ENCODE data around the gene FBXO31.

FBXO31 gene

DNA sequence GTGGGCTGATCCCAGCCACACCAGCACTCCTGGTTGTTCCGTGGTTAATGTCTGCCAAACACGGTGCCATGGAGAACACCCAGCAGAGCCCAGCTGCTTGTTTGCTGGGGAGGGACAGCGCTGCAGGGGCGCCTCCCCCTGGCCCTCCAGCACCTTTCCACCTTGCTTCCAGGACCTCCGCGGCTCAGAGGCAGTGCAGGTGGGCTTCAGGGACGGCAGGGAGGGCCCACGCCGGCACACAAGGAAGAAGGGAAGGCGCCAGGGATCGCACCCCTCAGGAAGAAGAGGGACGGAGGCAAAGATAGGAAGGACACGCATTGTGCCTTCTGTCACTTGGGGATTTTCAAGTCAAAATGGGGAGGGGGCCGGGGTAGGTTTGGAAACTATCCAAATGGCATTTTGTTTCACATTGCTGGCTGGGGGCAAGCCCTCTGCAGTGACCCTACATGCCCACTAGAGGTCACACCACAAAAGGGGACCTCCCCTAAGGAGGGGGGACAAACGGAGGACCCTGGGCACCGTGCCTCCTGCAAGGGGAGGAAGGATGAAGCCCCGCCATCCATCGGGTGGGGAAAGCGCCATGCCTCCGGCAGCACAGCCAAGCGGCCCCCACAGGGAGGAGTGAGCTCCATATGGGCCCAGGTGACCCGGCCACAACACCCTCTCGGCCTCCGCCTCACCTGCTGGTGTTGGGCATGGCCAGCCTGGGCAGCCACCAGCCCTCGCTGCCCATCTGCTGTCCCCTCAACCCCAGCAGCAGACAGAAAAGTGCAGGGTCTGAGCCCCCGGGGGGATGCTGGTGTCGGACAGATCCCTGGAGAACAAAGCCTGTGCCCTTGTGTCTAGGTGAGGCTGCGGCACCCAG lies 58.9 kb downstream of the FBXO31 start:
- peak; percentile 39 for DNase-seq

DNA sequence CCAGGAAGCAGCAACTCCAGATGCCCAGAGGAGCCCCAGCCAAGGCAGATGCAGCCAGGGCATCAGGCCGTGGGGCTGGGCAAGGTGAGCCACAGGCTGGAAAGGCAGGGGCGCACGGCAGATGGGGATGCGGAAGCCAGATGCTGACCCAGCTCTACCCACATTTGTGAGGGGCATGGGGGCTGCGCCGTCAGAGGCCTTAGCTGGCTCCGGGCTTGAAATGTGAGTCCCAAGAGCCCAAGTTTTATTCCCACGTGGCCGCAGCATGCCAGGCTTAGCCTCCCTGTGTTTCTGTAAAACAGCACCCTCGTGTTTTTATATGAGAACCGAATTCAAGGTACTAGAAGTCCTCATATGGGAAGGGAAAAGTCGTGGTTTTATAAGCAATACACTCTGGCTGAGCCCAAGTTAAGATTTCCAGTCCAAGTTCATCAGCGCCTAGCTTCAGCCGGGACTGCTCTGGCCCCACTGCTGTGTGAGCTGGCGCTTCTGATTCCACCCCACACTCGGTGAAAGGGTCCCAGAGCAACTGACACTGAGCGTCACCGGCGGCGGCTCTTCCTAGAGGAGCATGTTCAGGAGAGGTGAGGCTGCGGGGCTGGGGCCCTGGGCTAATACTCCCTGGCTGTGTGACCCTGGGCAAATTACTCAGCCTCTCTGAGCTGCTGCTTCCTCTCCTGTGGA lies 59.7 kb downstream of the FBXO31 start:
- no peak for DNase-seq

DNA sequence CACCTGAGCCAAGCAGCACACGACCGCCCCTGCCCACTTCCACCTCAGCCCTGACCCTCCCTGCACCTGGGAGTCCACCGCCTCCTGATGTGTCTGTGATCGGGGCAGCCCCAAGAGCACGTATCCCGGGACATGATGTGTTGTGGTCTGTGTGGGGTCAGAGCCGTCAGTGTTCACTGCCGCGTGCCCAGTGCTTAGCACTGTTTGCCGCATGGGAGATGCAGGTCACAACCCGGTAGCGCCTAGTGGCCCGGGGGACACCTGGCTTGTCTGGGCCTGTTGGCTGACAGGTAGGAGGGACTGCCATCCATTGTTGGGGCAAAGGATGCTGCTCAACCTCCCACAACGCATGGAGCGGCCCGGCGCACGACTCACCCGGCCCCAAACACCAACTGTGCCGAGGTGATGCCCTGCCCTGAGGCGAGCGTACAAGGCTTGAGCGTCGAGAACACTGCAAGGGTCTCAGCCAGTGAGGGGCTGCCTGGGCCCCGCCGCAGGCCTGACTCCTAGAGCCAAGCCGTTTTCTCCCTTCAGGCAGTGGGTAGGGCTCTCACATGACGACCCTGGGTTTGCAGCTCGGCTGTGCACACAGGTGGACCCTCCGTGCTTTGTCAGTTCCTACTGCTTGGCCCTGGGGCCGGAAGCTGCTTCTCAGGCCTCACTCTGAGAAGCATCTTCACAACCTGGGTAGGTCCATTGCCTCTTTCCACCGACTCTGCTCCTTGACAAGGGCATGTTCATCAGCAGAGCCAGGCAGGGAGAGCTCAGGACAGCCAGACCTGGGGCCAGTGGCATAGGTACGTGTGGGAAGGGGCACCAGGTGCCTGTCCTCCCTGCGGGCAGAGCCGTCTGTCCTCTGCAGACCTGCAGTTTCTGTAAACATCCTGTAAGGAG lies 60.5 kb downstream of the FBXO31 start:
- DNase-seq = no peak

DNA sequence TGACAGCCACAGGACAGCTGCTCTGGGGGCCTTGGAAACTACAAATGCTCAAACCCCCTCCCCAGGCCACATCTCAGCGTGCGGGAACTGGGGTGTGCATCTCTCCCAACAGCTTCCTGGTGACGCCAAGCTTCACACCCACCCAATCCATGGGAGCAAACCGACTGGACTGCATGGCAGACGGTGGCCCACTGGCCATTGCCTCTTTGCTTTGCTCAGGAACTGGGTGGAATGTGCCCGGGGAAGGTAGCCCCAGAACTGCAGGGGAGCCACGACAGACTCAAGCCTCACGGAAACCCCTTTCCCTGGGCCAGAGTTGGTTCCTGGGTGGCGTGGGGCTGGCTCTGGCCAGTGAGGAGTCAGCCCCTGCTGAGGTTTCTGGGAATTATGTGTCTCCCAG lies 61.2 kb downstream of the FBXO31 start:
- DNase-seq = no peak

DNA sequence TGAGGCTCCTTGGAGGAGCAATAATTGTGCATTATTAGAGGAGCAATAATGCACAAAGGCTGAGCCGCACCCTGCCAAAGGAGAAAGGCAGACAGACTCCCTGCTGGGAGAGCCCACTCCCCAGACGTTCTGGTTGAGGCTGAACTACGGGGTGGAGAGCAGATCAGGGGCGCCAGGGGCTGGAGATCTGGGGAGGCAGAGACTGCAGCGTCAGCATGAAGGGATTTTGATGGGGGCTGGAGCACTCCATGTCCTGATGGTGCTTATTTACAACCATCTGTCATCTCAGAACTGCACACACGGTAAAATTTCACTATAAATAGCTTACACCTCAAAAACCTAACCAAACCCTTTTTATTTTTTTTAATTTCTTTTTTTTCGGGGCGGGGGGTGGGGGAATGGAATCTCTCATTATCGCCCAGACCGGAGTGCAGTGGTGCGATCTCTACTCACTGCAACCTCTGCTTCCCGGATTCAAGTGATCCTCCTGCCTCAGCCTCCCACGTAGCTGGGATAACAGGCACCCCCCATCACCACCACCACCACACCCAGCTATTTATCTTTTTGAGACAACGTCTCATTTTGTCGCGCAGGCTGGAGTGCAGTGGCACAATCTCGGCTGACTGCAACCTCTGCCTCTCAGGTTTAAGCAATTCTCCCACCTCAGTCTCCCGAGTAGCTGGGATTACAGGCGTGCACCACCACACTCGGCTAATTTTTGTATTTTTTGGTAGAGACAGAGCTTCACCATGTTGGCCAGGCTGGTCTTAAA lies 62.1 kb downstream of the FBXO31 start:
- no peak for DNase-seq

DNA sequence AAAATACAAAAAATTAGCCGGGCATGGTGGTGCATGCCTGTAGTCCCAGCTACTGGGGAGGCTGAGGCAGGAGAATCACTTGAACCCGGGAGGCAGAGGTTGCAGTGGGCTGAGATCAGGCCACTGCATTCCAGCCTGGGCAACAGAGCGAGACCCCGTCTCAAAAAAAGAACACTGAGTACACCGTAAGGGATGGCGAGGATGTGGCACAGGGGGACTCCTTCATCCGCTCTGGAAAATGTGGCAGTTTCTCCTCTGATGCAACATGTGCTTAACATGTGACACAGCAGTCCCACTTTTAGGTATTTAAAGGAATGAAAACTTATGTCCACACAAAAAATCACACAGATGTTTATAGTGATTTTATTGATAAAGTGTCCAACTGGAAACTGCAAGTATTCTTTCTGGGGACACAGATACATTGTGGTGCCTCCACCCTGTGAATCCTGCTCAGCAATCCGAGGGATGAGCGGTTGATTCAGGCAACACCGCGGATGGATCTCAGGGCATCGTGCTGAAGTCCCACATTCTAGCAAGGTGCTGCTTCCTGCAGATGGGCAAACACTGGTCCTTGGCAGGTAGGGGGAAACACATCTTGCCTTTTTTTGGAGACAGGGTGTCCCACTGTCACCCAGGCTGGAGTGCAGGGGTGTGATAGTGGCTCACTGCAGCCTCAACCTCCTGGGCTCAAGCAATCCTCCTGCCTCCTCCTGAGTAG lies 62.9 kb downstream of the FBXO31 start:
- no peak for DNase-seq

DNA sequence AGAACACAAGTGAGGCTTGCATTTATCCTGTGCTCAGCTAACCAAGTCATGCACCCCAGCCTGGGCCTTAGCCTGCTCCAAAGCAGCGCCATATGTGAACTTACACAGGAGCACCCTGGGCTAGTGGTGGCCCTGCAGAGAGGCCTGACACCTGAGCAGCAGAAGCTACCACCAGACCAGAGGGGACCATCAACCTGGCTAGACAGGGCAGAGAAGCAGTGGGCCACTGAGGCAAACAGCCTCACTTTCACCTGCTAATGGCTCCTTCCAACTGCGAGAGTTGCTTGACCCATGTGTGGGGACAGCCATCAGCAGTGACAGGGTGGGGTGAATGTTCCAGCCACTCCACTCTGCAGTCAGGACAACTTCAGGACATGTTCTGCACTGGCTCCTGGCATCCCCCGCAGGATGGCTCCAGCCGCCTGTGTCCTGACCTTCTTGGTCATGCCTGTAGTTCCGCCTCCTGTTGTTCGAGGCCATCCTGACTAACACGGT lies 63.5 kb downstream of the FBXO31 start:
- DNase-seq = no peak

DNA sequence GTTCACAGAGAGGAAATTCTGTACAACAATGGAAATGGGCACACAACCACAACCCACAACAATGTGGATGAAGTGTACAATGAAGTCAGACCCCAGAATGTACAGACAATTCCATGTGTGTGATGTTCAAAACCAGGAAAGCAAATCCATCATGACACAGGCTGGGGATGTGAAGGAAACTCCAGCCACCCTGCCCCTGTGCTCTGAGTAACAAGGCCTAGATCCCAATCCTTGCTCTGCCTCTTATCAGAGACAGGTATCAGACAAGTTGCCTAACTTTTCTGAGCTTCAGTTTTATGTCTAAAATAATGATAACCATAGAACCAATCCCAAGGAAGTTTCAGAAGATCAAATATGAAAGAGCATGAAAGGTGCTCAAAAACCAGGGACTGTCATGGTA lies 64.6 kb downstream of the FBXO31 start:
- no peak for DNase-seq

DNA sequence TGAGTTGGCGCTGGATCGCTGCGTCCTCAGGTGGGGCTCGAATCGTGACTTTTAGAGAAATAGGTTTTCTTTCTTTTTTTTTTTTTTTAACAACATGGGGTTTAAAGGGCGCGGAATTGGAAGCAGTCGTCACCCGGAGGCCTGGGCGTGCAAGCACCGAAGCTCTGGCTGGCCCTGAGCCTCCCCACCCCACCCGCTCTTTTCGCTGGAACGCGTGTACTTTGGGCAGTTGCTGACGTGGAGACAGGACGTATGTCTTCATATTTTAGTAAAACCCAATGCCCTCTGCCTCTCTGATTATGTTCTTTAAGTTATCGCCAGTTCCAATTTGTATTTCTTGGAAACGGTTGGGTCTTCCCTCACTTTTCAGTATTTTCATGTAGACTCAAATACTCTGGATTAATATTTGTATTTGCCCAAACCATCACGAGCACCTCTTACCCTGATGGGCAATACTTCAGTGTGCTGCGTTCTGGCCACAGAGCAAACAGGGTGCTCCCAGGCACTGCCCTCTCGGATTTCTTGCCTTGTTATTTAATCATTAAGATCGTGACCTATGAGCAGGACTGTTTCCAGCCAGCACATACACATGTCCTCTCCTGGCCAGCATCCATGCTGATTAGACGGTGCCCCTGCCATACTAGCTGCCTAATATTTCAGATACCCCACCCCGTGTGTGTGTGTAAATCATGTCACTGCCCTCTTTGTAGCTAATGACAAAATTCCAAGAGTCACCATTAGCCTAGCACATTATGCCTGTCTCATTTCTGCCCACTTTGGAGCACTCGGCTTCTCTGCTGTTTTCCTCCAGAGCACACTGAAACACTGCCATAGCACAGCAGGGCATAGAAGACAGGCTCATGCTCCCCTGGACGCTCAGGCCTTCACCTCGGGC lies 65.6 kb downstream of the FBXO31 start:
- DNase-seq = peak; percentile 63

DNA sequence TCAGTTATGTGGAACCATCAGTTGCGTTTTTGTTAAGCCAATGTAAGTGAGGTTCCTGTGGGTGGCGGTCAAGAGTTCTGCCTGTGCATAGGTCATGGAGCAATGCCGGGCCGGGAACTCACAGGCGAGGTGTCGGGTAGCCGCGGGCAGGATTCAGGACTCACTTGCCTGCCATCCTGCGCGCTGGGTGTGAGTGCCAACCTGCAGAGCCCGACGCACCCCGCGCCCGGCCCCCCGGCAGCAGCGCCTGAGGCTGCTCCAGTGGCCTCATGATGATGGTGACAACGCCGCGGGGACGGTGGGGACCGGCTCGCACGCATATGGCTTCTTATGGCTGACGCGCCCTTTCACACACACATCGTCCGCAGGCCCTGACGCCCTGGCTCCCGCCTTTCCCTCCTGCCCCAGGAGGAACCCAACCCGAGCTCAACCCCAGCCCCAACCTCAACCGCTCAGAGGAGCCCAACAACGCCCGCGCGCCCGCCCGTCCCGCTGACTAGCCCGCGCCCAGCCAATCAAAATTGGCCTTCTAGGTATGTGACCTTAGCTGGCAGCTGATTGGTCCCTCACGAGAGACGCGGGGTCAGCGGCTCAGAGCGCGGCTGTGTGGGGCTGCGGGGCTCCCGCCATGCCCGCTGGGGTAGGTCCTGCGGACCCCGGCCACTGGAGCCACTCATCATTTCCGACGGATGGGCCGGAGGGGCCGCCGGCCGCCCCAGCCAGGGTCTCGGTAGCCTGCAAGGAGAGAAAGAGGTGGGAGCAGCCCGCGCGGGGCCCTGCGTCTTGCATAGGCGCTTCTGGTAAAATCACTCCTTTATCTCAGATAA lies 66.4 kb downstream of the FBXO31 start, which contains the start of gene C16orf95:
Gene C16orf95 (minus strand): TSS at position 470 of the 827 bp plus-strand sequence. CDS start 150 bp downstream, at position 320.
- DNase-seq = peak; percentile 98

DNA sequence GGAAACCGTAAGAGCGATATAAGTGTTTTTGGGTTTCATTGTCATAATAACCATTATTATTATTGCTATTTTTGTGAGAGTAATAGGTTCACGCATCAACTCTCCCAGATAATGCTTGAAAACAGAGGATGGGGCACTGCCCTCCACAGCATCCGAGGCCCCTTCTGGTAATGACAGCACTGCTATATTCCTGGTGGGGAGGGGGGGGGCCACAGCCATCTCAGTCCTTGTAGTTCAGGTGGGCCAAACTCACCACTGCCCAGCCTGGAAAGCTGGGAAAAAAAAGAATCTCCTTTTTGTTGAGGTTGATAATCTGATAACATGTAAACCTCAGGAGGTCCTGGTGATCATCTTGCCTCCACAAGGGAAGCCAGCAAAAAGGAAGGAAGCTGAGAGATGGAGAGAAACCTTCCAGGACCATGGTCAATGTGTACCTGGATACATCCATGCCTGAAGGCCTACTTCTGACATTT lies 67.1 kb downstream of the FBXO31 start:
- no peak for DNase-seq

DNA sequence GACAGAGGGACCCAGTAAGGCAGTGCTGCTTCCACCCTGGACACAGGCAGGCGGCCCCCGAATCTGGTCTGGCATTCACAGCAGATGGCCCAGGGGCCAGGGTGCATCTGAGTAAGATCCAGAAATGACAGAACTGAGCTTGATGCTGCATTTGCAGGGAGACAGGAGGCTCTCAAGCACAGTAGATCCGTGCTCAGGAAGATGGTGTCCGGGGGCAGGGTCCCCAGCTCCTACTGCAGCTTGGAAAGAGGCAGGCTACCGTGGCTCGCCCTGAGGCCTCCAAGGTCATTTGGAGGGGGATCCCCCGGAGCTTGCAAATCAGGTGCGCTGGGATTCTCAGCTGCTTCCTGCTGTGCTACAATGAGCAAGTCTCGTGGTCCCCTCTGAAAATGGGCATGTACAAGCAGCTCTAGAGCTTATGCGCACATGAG lies 68.6 kb downstream of the FBXO31 start:
- DNase-seq = no peak

DNA sequence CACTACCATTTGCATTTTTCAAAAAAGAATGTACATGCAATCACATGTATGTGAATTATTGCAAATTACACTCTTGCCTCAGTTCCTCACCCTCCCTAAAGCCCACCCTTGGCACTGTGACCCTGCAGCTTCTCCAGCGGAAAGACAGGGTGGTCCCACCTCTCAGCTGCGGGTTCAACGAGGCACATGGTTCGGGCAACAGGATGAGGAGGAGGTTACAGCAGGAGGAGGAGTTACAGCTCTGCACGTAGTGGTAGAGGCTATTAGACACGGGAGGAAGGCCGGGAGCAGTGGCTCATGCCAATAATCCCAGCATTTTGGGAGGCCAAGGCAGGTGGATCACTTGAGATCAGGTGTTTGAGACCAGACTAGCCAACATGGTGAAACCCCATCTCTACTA lies 71.6 kb downstream of the FBXO31 start:
- DNase-seq = no peak

DNA sequence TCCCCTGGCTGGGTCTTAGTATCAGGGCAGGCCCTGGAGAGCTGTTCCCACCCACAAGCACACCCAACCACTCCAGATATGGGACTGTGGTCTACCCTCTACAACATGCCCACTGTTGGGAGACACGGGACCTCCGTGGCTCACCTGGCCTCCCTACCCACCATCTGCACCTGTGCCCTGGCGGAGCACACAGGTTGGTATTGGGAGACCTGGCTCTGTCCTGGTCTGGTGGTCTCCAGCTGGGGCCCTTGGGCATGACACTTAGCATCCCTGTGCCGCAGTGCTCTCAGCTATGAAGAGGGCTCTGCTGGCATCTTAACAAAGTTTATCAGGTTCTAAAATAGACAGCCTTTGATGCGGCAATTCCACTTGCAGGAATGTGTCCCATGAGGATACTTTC lies 72.2 kb downstream of the FBXO31 start:
- no peak for DNase-seq

DNA sequence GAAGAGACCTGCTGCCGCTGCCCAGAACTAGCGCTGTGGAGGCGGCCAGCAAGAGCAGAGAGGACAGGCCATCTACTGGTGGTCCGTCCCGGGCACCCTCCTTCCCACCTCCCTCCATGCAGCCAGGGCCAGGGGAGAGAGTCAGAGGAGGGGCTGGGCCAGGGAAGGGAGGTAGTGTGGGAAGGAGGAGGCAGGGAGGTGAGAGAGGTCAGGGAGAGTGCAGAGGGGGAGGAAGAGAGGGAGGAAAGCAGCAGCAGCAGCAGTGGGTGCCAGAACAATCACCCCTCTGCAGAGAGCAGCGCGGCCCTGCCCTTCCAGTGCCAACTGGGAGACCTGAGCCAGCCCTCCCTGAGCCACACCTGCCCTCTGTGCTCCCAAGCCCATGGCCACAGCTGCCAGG lies 73.0 kb downstream of the FBXO31 start:
- DNase-seq = no peak

DNA sequence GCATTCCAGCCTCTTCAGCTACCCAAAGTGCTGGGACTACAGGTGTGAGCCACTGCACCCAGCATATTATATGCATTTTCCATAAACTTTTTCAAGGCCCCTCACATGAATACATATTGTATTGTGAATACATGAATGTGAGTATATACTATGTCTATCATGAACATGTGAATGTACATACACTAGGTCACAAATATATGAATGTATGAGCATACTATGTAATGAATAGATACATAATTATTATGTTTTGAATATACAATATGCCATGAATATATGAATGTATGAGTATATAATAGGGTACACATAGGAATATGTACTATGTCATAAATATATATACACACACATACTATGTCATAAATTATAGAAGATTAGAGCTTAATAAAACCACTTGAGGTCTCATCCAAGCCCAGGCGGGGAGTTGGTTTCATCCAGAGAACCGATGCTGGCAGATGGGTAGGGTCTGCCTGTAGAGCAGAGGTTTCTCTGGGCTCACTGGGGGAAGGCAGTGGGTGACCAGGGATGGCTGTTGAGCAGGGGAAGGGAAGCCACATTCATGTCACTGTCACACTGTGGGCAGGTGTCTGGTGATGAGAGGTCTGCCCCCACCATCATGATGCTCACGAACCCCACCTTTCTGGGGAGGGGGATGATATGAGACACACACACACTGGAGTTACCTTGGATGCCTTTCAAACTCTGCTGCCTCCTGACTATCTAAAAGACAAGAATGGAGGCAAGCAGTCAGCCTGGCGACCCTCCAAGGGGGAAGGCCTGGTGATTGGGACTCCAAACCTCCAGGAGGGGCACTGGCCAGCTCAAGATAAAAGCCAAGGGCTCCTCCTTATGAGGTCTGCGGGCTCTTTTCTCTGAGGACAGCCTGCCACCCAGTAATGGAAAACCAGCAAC lies 73.7 kb downstream of the FBXO31 start:
- no peak for DNase-seq

DNA sequence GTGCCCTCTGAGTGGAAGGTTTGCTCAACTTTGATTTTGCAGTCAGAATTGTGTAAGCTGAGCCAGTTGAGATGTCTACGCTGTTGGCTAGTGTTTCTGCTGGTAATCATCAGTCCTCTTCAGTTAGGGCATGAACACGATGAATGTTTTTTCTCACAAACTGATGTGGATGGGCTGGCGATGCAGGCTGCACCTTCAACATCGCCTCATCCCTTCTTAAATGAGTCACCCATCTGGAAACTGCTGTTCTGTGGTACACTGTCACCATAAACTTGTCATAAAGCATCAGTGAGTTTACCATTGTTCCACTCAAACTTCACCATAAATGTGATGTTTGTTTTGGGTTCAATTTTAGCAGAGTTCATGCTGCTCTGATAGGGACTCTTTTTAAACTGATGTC lies 74.8 kb downstream of the FBXO31 start:
- DNase-seq = peak; percentile 88

DNA sequence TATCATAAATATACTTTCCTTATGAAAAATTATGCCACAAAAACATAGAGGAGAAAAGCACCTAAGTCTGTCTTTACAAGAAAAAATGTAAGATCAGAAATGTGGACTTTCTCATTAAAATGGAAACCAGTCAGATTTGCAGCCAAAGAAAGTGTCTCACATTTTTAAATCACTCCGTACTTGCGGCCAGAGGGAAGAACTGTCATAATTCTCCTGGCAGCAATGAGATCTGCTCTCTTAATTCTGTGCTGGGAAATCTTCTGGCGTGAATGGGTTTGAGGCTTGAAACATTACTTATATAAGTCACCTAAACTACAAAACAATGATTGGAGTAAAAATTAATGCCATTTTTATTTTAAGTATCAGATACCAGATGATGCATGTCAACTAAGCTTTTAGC lies 77.1 kb downstream of the FBXO31 start:
- no peak for DNase-seq
